ENCODE data around the gene SPRYD3.

Gene SPRYD3

GRCh38 chr12:53051058-53051880 lies 27.9 kb downstream of the SPRYD3 start:
- CTCF ChIA-PET, result interaction anchor here (0.6 to 1.7 kb wide), 6 partner anchors 10 to 47 kb away, joined by 3 to 8 read pairs (median 4); no protein-coding TSS in a partner anchor
- H3K4me1 ChIP-seq (ENCODE audit: control insufficient read depth, insufficient read depth, low read length), result peaks cover 40% of the 10 kb centered on the region

More at GRCh38 chr12:53051058-53051880, 27.9 kb downstream of the SPRYD3 start:
- no peaks in the 10 kb centered on the region for H3K9me3 ChIP-seq (ENCODE audit: control insufficient read depth, insufficient read depth, low read depth, low read length)
- POLR2A ChIA-PET, result interaction anchor here (1.0 kb wide), 1 partner anchor 28 kb away, joined by 3 read pairs; the partner anchor contains the start of gene SPRYD3
- no peak overlapping the region for H3K4me3 ChIP-seq (ENCODE audit: low read depth, low read length)
- TF ChIP-seq ZNF600 (tag by site-specific recombination; IDR thresholded peaks at IDR 0.05) (peak; percentile 71; the same call in 1 of the 2 replicates), ZFHX2 (tag by site-specific recombination; conservative IDR thresholded peaks at IDR 0.05) (peak; percentile 63), KLF1 (tag by site-specific recombination; IDR thresholded peaks at IDR 0.05) (no peak), WT1 (tag by site-specific recombination; IDR thresholded peaks at IDR 0.05) (peak; percentile 29; the same call in 1 of the 2 replicates), ZNF335 (tag by site-specific recombination; conservative IDR thresholded peaks at IDR 0.05) (peak; percentile 50; the same call in 1 of the 2 replicates), ZFP69B (tag by site-specific recombination; IDR thresholded peaks at IDR 0.05) (peak; percentile 54; the same call in 1 of the 2 replicates), KLF16 (tag by site-specific recombination; IDR thresholded peaks at IDR 0.05) (no peak), EGR2 (tag by site-specific recombination; IDR thresholded peaks at IDR 0.05; ENCODE audit: low read depth) (peak; percentile 59), ZNF266 (tag by site-specific recombination; IDR thresholded peaks at IDR 0.05; ENCODE audit: low read depth) (no peak), ZNF324 (tag by site-specific recombination; IDR thresholded peaks at IDR 0.05) (no peak), ZNF121 (tag by site-specific recombination; IDR thresholded peaks at IDR 0.05) (no peak), KLF17 (tag by site-specific recombination; IDR thresholded peaks at IDR 0.05) (0 out of 2 replicates have a peak, but pooled peaks have one; percentile 21), GLIS1 (tag by site-specific recombination; IDR thresholded peaks at IDR 0.05) (peak; percentile 58), PATZ1 (tag by site-specific recombination; IDR thresholded peaks at IDR 0.05) (peak; percentile 40; the same call in 1 of the 2 replicates), ZIC2 (tag by site-specific recombination; IDR thresholded peaks at IDR 0.05) (peak; percentile 91), ZNF843 (tag by site-specific recombination; IDR thresholded peaks at IDR 0.05) (no peak), BCL11A (tag by site-specific recombination; IDR thresholded peaks at IDR 0.05; ENCODE audit: low read depth) (no peak), ZEB2 (tag by site-specific recombination; IDR thresholded peaks at IDR 0.05) (0 out of 2 replicates have a peak, but pooled peaks have one; percentile 19), PRDM10 (tag by site-specific recombination; IDR thresholded peaks at IDR 0.05) (0 out of 2 replicates have a peak, but pooled peaks have one; percentile 19), YY1 (tag by site-specific recombination; IDR thresholded peaks at IDR 0.05) (no peak), ZSCAN23 (tag by site-specific recombination; IDR thresholded peaks at IDR 0.05) (no peak), ZFP41 (tag by site-specific recombination; IDR thresholded peaks at IDR 0.05; ENCODE audit: borderline replicate concordance) (no peak)
- TF ChIP-seq, protein P1, sequence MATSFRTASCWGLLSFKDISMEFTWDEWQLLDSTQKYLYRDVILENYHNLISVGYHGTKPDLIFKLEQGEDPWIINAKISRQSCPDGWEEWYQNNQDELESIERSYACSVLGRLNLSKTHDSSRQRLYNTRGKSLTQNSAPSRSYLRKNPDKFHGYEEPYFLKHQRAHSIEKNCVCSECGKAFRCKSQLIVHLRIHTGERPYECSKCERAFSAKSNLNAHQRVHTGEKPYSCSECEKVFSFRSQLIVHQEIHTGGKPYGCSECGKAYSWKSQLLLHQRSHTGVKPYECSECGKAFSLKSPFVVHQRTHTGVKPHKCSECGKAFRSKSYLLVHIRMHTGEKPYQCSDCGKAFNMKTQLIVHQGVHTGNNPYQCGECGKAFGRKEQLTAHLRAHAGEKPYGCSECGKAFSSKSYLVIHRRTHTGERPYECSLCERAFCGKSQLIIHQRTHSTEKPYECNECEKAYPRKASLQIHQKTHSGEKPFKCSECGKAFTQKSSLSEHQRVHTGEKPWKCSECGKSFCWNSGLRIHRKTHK (tag by site-specific recombination; IDR thresholded peaks at IDR 0.05), result no peak
- peaks cover 0 to 11% of the 10 kb centered on the region in 2 experiments; a peak in 1 of 3 replicates for H3K36me3 ChIP-seq (ENCODE audit: control insufficient read depth in 2 of 2, insufficient read depth in 1 of 2, low read length in 2 of 2)
- H3K27ac ChIP-seq (ENCODE audit: extremely low read depth, low read depth, low read length), result no peak overlapping the region
